ENCODE data around the gene GRM1. TPM values are rescaled to one million over a fixed set of nuclear protein-coding genes. Genes with fewer than 3 reads are reported as not detected.

The GRM1 gene
- total RNA-seq, 1 donor from 2014 or later = 0.05 TPM

DNA sequence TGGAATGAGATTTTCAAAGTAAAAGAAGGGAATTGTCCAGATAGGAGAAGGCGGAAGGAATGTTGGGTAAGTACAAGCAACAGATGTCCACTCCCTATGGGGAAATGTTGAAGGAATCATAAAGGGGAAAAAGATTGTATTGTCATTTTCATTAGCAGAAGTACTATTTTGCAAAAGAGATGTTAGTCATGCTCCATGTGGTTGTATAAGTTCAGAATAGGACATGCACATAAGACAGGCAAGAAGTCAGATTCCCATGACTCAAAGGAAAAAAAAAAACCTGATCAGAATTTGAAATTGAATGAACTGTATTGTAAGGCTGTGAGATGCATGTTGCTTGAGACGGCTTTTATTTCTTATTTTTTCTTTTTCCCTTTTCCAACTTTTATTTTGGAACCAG, 36.8 kb downstream of the GRM1 start:
- peaks cover 2% of the 10 kb centered on the region for H3K9me3 Mint-ChIP-seq (ENCODE audit: unreplicated experiment)

DNA sequence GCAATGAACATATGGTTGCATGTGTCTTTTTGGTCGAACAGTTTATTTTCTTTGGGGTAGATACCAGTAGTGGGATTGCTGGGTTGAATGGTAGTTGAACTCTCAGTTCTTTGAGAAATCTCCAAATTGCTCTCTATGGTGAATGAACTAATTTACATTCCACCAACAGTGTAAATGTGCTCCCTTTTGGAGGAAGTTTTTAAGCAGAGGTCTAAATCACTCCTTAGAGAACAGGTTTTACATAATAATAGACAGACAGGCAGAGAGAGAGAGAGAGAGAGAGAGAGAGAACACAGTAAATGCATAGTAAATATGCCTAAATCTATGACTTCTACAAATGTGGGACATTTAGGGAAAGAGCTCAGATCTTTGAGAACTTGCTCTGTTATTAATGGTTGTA, 37.6 kb downstream of the GRM1 start:
- no peak overlapping the region for H3K4me3 ChIP-seq (ENCODE audit: insufficient read depth, low read depth, low read length)
- Mint-ChIP-seq H3K36me3 (ENCODE audit: low read depth, unreplicated experiment) (no peaks in the 10 kb centered on the region), H3K4me3 (ENCODE audit: unreplicated experiment) (no peak overlapping the region), H3K9me3 (ENCODE audit: unreplicated experiment) (peaks cover 2% of the 10 kb centered on the region), H3K27ac (ENCODE audit: unreplicated experiment) (no peak overlapping the region), H3K4me1 (ENCODE audit: low read depth, unreplicated experiment) (no peaks in the 10 kb centered on the region), H3K27me3 (ENCODE audit: low read depth, unreplicated experiment) (no peaks in the 10 kb centered on the region)
- H3K9ac ChIP-seq (ENCODE audit: low read length) = no peak overlapping the region
- no peaks in the 10 kb centered on the region for H3K9me3 ChIP-seq (ENCODE audit: insufficient read depth, low read depth, low read length)
- DNase-seq (ENCODE audit: low read depth) = no peak
- no peaks in the 10 kb centered on the region for H3K4me1 ChIP-seq (ENCODE audit: insufficient read depth, low read length)
- H3K36me3 ChIP-seq (ENCODE audit: insufficient read depth, low read length) = no peaks in the 10 kb centered on the region
- peak; percentile 9 for FAIRE-seq
- H3K79me2 ChIP-seq (ENCODE audit: insufficient read depth, low read length) = no peaks in the 10 kb centered on the region
- H3K27ac ChIP-seq (ENCODE audit: low read depth, low read length) = no peak overlapping the region
- no peak overlapping the region for H3K4me2 ChIP-seq (ENCODE audit: low read length)
- no peak overlapping the region for H2AFZ ChIP-seq (ENCODE audit: low read depth, low read length)
- no peaks in the 10 kb centered on the region for H3K27me3 ChIP-seq (ENCODE audit: insufficient read depth, low read length)
- no peaks in the 10 kb centered on the region for H4K20me1 ChIP-seq (ENCODE audit: insufficient read depth, low read length)
- no peak for TF ChIP-seq EZH2 (IDR thresholded peaks at IDR 0.05; ENCODE audit: insufficient read depth, low read length)
- TF ChIP-seq, protein P1, sequence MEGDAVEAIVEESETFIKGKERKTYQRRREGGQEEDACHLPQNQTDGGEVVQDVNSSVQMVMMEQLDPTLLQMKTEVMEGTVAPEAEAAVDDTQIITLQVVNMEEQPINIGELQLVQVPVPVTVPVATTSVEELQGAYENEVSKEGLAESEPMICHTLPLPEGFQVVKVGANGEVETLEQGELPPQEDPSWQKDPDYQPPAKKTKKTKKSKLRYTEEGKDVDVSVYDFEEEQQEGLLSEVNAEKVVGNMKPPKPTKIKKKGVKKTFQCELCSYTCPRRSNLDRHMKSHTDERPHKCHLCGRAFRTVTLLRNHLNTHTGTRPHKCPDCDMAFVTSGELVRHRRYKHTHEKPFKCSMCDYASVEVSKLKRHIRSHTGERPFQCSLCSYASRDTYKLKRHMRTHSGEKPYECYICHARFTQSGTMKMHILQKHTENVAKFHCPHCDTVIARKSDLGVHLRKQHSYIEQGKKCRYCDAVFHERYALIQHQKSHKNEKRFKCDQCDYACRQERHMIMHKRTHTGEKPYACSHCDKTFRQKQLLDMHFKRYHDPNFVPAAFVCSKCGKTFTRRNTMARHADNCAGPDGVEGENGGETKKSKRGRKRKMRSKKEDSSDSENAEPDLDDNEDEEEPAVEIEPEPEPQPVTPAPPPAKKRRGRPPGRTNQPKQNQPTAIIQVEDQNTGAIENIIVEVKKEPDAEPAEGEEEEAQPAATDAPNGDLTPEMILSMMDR (IDR thresholded peaks at IDR 0.05; ENCODE audit: insufficient read depth, low read depth, low read length) = no peak

More for the DNA sequence above, 36.8 kb downstream of the GRM1 start:
- no peaks in the 10 kb centered on the region for H3K9me3 ChIP-seq (ENCODE audit: insufficient read depth, low read depth, low read length)
- FAIRE-seq (no peak), DNase-seq (ENCODE audit: low read depth) (no peak)
- H3K4me3 ChIP-seq (ENCODE audit: insufficient read depth, low read depth, low read length) = no peak overlapping the region
- H3K79me2 ChIP-seq (ENCODE audit: insufficient read depth, low read length) = no peaks in the 10 kb centered on the region
- H3K36me3 ChIP-seq (ENCODE audit: insufficient read depth, low read length) = no peaks in the 10 kb centered on the region
- H2AFZ ChIP-seq (ENCODE audit: low read depth, low read length) = no peak overlapping the region
- H3K27me3 ChIP-seq (ENCODE audit: insufficient read depth, low read length) = no peaks in the 10 kb centered on the region
- H3K4me2 ChIP-seq (ENCODE audit: low read length) = no peak overlapping the region
- H3K4me1 ChIP-seq (ENCODE audit: insufficient read depth, low read length) = no peaks in the 10 kb centered on the region
- no peaks in the 10 kb centered on the region for H4K20me1 ChIP-seq (ENCODE audit: insufficient read depth, low read length)
- Mint-ChIP-seq H3K4me1 (ENCODE audit: low read depth, unreplicated experiment) (no peaks in the 10 kb centered on the region), H3K27ac (ENCODE audit: unreplicated experiment) (no peak overlapping the region), H3K4me3 (ENCODE audit: unreplicated experiment) (no peak overlapping the region), H3K27me3 (ENCODE audit: low read depth, unreplicated experiment) (no peaks in the 10 kb centered on the region), H3K36me3 (ENCODE audit: low read depth, unreplicated experiment) (no peaks in the 10 kb centered on the region)
- no peak for TF ChIP-seq EZH2 (IDR thresholded peaks at IDR 0.05; ENCODE audit: insufficient read depth, low read length)
- TF ChIP-seq, protein P1 (IDR thresholded peaks at IDR 0.05; ENCODE audit: insufficient read depth, low read depth, low read length) = no peak
- H3K27ac ChIP-seq (ENCODE audit: low read depth, low read length) = no peak overlapping the region
- no peak overlapping the region for H3K9ac ChIP-seq (ENCODE audit: low read length)

DNA sequence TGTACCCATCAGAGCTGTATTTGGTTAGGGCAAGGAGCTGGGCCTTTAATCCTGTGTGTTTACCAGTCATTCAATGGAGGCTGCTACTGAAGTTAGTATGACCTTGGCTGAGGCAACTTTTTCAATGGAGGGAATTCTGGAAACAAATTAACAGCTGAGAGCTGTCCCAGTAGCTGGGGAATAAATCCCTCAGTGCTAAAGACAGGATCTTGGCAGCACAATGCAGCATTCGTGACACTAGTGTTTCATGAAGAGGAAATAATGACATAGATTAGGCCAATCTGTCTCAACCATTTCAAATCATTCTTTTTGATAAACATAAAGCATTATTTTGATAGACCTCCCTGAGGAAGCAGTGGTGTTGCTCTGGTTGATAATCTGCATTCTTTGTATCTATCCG, 42.9 kb downstream of the GRM1 start:
- H3K27me3 Mint-ChIP-seq (ENCODE audit: low read depth, unreplicated experiment) = no peaks in the 10 kb centered on the region
- no peak overlapping the region for H3K27ac Mint-ChIP-seq (ENCODE audit: unreplicated experiment)
- Histone ChIP-seq H3K9ac (ENCODE audit: low read length) (no peak overlapping the region), H3K36me3 (ENCODE audit: insufficient read depth, low read length) (no peaks in the 10 kb centered on the region), H3K4me3 (ENCODE audit: insufficient read depth, low read depth, low read length) (no peak overlapping the region), H2AFZ (ENCODE audit: low read depth, low read length) (no peak overlapping the region), H3K79me2 (ENCODE audit: insufficient read depth, low read length) (no peaks in the 10 kb centered on the region), H3K4me1 (ENCODE audit: insufficient read depth, low read length) (no peaks in the 10 kb centered on the region), H3K4me2 (ENCODE audit: low read length) (no peak overlapping the region), H3K27me3 (ENCODE audit: insufficient read depth, low read length) (no peaks in the 10 kb centered on the region), H3K27ac (ENCODE audit: low read depth, low read length) (no peak overlapping the region), H3K9me3 (ENCODE audit: insufficient read depth, low read depth, low read length) (peaks cover 3% of the 10 kb centered on the region), H4K20me1 (ENCODE audit: insufficient read depth, low read length) (no peaks in the 10 kb centered on the region)
- no peaks in the 10 kb centered on the region for H3K4me1 Mint-ChIP-seq (ENCODE audit: low read depth, unreplicated experiment)
- H3K9me3 Mint-ChIP-seq (ENCODE audit: unreplicated experiment) = no peaks in the 10 kb centered on the region
- no peak for DNase-seq (ENCODE audit: low read depth)
- H3K36me3 Mint-ChIP-seq (ENCODE audit: low read depth, unreplicated experiment) = no peaks in the 10 kb centered on the region
- no peak overlapping the region for H3K4me3 Mint-ChIP-seq (ENCODE audit: unreplicated experiment)
- TF ChIP-seq, protein P1 (IDR thresholded peaks at IDR 0.05; ENCODE audit: insufficient read depth, low read depth, low read length) = no peak
- TF ChIP-seq EZH2 (IDR thresholded peaks at IDR 0.05; ENCODE audit: insufficient read depth, low read length) = no peak
- FAIRE-seq = no peak

Measured in astrocyte (in vitro differentiated cells and primary cell).